Measurements from ENCODE around the gene ZNF385B. TPM values are rescaled to one million over a fixed set of nuclear protein-coding genes. Genes with fewer than 3 reads are reported as not detected.
A peak's percentile ranks its signal among the peaks of the same experiment; 100 is the strongest.

Gene ZNF385B
- total RNA-seq, 1 experiment from 2014 or later, result not detected

DNA sequence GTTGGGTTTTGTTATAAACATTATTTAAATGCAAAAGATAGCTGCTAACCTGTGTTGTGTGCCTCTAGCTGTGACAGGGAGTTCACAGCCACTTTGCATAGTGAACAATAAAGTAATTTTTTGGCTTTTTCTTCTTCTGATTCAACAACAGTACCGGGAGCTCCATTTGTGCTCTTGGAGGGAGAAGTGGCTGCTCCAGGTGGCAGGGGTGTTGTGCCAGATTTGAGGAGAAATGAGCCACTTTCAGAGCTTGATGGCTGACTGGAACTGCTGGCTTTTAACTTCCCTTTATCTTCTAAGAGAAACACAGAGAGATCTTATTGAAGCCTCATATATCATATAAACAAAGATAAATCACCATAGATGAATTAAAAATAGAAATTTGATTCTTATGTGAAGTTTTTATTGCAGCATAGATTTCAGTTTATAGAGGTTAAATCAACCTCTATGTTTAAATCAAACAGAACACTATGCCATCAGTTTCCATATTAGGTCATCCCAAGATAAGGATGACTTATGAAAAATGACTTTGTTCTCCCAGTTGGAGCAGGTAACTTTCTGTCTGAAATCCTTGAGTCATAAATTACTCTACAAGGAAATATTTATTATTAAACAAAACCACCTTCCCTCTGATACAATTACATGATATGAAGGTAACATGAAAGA, 414.8 kb downstream of the ZNF385B start:
- DNase-seq (ENCODE audit: low spot score), result peak; percentile 32

DNA sequence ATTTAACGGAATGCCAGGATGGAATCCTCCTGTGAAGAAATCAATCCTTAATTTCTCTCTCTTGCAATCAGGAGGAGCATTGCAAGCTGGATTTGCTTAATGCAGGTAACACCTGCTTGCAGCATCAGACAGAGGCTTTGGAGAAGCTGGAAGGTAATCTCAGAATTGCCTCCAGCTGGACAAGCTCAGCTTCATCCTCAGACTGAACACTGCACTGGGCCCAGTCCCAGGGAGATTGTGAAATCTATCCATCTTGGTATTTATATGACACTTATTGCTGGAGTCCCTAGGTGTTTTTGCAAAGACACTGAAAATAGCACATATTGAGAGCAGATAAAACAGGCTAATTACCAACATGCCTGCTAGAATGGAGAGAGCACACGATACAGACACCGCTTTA, 417.4 kb downstream of the ZNF385B start:
- no peak for DNase-seq (ENCODE audit: low spot score)

DNA sequence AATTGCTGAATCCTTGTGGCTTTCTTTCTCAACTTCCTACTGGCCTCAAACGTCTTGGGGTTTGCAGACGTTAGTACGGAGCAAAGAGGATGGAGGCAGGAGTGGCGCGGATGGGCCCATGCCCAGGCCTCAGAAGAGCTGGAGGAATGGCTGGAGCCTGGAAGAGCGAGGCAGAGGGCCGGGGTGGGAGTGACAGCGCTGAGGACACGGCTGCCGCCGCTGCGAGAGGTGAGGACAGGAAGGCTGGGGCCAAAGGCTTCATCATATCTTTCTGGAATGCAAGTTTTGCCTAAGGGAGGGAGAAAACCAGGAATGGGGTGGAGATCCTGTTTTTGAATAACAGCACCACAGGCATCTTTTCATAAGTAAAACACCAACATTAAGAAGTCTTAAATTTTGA, 418.2 kb downstream of the ZNF385B start:
- DNase-seq (ENCODE audit: low spot score), result no peak

DNA sequence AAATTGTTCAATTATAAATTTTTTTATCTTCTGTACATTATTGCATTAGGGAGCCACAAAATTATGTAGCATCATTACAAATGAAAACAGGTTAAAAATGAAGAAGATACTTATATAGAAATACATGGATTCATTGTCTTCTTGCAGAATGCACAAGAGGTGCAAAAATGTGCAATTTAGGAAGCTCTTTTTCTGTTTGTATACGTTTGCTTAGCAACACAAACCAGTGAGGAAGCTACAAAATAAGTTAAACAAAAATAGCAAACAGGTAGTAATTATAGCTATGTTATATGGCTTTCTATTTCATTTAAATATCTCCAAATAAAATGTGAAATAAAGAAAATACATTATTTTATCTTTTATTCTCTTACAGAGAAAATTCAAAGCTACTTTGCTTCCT, 419.2 kb downstream of the ZNF385B start:
- no peak for DNase-seq (ENCODE audit: low spot score)

DNA sequence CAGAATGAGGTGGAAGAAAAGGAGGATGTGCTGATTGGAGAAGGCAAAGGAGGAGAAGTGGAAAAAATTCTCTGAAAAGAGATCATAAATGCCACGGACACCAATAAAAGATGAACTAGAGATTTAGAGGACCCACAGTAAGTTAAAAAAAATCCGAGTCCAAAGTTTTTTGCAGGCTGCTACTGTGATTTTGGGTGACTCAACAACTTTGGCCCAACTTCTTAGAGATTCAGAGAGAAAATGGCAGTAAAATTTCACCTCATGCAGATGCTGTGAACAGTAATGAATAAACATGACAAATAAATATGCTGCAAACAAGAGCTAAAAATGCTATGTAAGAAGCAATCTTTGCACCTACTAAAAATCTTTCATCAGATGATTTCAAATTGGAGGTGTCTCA, 419.9 kb downstream of the ZNF385B start:
- no peak for DNase-seq (ENCODE audit: low spot score)

DNA sequence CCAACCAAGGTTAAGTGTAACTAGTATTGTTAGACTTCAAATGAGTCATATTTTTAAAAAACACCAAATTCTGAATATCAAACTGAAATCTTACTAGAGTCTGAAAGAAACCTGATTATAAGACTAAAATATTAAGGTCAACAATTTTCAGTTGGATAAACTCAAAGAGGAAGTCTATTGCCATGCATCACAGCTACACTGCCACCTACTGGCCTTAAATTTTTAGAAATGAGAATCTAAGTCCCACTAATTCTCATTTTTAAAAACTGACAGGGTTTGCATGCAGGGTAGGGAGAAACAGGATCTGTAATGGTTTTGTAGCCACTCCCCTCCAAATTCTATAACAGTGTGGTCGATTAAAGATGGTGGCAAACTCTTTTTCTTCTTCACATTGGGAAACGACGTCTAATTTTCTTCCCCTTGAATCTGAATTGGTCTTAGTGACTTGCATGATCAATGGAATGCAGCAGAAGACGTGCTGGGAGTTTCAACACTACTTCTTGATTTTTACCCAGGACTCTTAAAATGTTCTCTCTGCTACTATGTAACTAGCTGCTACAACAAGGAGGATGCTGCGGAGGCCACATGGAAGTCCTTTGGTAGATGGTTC, 420.7 kb downstream of the ZNF385B start:
- peak; percentile 67 for DNase-seq (ENCODE audit: low spot score)

DNA sequence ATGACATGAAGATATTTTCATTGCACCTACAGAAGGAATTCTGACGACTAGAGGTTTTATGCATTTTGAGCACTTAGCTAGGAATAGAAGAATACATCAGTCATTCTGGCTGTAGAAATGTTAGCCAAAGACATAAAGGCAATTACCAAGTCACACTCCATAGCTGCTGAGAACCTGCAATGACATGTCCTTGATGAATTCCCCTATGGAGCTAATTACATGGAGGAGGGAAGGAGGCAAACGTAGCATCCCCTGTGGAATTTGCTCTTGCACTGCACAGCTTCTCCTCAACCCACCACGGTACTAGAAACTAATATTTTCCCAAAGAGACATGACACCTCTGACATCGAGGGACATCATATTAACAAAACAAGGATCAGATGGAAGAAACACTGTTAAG, 422.8 kb downstream of the ZNF385B start:
- no peak for DNase-seq (ENCODE audit: low spot score)

DNA sequence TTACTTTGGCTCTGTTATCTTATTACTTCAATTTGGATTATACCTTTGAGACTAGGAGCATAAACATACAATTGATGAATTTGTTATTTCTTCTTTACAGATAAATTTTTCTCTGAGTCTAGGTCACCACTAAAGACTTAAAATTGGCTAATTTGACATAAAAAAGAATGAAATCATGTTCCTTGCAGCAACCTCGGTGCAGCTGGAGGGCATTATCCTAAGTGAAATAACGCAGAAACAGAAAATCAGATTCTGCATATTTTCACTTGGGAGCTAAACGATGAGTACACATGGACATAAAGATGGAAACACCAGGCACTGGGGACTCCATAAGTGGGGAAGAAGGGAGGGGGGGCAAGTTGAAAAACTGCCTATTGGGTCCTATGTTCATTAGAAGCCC, 424.0 kb downstream of the ZNF385B start:
- DNase-seq (ENCODE audit: low spot score), result no peak

DNA sequence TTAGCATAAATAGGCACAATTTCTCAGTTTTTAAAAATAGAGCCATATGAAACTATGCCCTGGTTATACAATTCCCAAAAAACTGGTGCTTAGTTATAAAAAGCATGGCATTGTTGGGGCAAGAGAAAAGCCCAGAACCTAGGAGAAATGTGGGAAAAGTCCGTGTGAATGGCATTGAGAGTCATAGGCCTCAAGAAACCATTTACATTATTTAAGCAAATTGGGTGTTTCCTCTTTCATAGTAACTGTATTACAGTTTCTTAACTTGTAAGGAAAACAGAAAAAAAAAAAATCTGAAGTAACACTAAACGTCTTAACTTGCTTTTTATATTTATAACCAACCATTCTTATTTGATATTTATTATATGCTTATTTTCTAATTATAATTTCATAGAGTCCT, 425.8 kb downstream of the ZNF385B start:
- DNase-seq (ENCODE audit: low spot score), result no peak

DNA sequence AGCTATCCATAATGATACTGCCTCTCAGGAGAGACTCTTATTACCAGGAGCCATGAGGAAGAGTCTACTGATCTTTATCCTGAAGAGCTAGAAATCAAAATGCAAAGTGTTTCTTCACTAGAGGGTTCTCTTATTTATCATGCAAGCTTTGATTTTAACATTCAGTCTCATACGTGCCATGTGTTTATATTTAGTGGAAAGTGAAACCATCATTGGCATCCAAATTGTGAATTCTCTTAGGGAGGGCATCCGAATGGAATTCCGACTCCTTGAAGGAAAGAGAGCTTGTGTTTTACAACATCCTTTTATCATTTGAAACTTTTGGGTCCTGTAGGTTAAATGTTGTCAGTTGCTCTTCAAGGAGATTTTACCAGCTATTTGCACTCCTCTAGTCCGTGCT, 426.4 kb downstream of the ZNF385B start:
- DNase-seq (ENCODE audit: low spot score), result no peak

DNA sequence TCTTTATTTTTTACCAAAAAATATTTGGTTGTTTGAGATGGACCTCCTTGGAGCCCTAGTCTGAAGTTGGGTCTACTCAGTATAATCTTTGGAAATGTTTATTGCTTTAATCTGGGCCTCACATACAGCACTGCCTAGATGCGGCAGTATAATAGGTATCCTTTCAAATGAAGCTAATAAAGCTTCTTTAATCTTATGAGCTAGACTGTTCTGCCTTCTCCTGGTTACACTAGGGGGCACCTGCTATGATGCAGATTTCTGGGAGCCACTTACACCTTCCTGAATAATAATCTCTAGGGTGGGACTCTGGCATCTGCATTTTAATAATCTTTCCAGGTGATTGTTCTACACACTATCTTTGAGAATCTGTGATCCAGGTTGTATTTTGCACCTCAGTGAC, 427.1 kb downstream of the ZNF385B start:
- no peak for DNase-seq (ENCODE audit: low spot score)

DNA sequence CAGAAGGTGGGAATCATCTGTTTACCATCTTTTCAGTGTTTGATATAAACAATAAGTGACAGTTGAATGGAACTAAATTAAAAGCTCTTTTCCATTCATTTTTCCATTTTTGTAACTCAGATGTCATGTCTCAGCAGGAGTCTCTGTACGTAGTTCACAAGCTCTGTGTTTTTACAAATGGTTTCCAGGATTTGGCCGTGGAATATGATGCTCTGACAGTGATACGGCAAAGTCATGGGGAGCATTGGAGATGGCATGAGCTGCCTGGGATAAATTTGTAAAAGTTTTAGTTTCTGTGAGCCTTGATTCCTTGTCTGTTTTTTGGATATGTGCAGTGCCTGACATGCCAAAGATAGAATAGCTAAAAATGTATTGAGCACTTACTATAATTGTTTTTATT, 428.7 kb downstream of the ZNF385B start:
- DNase-seq (ENCODE audit: low spot score), result no peak

DNA sequence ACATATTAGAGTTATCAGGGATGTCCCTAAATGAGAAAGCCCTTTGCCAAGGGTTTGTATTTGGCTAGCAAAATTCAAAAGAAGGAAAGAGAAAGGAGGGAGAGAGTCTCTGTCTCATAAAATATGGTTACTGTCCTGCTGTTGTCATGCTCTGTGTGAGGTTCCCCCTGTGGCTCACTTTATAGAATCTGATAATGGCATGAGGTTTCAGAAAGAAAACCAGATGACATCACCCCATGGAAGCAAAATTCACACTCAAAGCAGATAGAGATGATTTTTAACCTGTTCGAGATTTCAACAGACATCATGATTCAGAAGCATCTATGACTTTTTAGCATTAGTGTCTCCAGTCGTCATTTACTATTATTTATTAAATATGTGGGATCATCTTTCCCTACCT, 431.8 kb downstream of the ZNF385B start:
- no peak for DNase-seq (ENCODE audit: low spot score)

DNA sequence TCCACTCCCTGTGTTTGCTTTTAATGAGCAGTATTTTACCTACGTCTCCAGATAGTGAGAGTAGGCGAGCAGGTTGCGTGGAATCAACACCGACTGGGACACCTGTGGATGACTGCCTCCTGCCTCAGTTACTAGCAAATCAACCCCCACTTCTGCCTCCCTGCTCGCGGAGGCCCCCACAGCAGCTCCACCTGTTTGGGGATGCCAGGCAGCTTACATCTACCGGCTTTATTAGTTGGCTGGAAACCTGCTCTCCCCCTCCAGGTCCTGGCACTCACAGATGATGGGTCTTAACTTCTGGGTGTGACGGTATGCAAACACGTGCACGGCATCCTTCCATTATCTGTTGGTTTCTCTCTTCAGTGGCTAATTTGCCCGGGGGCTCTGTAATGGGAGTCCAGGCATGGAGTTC, 432.3 kb downstream of the ZNF385B start:
- DNase-seq (ENCODE audit: low spot score), result no peak

DNA sequence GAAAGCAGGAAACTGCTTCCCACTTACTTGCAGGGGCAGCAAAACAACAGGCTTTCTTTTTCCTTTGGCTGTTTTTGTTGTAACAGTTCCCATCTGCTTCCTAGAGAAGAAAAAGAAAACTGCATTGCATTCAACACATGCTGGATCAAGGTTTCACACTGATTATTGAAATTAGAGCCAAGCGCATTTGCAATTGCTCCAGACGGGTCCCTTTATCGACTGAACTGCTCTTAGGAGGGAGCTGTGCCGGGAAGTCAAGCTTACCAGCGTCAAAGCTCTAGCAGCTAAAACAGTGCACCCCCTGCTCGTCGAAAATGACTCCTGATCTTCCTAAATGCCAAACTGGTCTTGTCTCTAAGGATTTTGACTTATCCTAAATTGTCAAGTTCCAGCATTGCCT, 432.8 kb downstream of the ZNF385B start:
- no peak for DNase-seq (ENCODE audit: low spot score)

DNA sequence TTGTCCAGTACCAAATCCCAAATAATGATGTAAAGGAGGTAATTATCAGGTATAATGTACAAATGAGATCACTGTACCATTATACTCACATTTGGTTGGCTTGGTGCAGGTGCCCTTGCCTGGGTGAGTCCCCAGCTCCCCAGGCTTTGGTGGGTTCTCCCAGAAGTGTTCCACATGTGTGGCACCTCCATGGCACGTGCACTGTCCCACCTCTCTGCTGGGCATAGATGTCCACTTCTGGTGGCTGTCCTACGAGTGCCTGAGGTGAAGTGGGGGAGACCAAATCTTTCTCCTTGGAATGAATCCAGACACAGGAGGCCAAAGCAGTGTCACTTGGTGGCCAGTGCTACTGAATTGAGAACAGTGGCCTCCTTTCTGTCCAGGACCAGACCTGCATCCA, 434.3 kb downstream of the ZNF385B start:
- DNase-seq (ENCODE audit: low spot score), result no peak

DNA sequence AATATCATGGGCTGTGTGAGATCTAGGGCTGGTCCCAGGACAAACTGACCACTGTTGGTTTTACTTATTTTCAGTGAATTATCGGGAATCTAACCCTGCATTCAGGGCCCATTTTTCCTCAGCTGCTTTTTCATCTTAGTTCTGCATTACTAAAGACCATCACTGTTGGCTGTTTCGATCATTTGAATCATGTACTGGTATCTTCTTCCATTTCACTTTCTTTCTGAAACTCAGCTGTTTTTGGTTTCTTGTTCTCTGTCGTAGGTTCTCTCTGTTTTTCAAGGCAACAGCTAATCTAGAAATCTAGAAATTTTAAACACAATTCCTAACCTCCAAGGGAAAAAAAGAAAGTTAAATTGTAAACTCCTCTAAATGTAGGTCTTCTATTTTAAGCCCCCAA, 436.8 kb downstream of the ZNF385B start:
- DNase-seq (ENCODE audit: low spot score), result no peak

DNA sequence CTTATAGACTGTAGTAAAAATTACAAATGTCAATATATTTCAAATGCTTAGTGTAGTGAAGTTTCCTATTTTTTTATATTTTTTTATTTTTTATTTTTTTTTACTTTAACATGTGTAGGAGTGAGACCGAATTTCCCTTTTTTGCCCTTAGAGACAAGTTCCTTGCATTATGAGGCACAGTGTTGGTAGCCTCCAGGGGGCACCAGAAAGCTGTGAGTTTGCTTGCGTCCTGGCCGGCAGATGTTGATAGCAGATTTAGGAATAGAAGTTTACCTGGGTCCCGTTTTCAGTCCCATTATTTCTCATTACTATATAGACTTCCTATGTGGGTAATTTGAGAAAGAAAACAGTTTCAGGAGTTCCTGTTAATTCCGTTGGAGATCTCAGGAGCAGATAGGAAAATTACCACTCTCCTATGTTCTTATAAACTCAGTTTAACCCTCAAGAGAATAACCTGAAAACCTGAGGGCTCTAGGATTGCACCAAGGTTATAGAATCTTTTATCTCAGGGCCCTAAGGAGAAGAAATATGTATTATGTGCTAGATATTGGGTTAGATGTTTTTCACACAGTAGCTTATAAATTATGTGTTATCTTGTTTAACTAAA, 439.3 kb downstream of the ZNF385B start:
- peak; percentile 82 for DNase-seq (ENCODE audit: low spot score)

DNA sequence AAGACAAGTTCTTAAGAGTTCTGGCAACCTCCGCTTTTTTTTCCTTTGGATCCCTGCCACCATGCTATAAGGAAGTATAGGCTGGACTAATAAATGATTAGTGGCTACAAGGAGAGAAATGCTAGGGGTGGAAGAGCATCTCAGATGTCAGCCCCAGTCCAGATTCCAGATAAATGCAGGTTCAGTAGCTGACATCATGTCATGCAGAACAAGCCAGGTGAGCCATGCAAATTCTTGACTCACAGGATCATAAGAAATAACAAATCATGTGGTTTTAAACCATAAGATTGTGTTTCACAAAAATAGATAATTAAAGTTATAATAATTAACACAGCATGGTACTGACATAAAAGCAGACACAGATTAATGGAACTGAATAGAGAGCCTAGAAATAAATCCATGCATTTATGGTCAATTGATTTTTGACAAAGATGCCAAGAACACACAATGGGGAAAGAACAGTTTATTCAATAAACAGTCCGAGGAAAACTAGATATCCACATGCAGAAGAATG, 443.9 kb downstream of the ZNF385B start:
- DNase-seq (ENCODE audit: low spot score), result no peak

DNA sequence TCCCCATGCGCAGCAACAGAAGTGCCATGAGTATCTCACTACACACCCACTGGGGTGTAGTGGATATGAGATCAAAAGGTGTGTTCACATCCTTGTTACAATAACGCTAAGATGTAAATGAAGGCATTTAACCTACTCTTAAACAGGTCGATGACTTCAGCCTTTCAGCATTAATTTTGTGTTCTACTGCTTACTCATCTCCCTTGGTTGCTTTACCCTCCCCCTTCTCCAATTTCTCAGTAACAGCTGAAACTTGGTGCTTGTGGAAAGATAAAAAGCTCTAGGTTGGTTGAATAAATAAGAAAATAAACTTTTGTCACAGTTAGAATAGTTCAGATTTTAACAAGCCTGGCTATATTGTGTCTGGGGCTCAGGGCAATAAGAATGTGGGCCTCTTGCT, 449.3 kb downstream of the ZNF385B start:
- no peak for DNase-seq (ENCODE audit: low spot score)

DNA sequence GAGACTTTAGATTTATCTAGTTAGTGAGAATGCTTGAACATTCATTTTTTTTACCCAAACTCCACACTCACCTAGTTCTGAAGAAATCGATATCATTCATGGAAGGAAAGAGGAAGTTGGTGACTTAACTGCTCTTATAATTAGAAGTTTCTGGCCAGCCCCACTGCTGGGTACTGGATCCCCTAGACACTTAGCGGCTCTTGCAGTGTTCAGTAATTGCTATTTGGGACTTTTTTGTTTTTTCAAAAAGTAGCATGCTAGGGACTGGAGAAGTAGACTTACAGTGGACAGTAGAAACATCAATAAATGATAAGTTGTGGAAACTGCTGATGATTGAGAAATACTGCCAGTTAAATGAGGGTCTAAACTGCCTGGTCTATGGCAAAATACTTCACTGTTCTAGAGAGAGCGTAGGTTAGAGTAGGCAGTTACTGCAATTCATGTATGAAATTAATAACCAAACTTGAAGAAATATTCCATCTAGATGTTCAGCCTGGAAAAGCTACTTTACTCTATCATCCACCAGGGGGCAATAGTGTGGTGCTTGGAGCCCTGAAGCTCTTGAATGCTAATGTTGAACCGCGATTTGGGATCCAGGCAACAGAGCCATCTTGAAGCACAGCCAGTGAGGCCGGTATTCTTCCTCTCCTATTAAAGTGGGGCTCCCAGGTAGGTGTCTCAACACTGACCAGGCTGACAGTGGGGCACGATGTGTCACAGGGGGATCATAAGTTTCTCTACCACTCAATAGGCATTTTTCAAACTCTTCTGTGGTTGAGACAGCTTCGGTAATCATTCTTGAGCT, 450.7 kb downstream of the ZNF385B start:
- peak; percentile 80 for DNase-seq (ENCODE audit: low spot score)

DNA sequence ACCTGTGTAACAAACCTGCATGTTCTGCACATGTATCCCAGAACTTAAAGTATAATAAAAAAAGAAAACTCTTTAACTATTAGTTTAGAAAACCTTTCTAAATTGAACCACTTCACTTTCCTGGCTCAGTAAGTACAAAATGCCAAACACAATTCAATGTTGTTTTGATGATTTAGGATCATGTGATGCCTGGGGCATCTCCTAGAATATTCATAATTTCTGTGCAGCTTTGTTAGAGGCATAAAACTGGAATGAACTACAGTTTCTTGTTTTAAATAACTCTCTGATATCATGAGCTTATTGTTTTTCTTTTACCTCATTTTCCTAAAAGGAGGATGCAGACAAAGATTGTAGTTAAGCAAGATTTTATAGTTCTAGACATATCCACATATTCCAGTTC, 457.8 kb downstream of the ZNF385B start:
- no peak for DNase-seq (ENCODE audit: low spot score)
